Uterus (tissue), 4 donors: ENCODE measurements around the gene MARS2. TPM values are rescaled to one million over a fixed set of nuclear protein-coding genes. Genes with fewer than 3 reads are reported as not detected.

Experiments
- DNase-seq, 2 donors: peaks; one replicate each; pipeline ENCODE4 v3.0.0-alpha.2; 2019 to 2020
- H3K27ac ChIP-seq, 2 donors: fragments of 200-600 bp; sonication (generic); 1 replicate in 1 of 2; 2 replicates in 1 of 2; pipeline ENCODE4 v1.5.1; 2016 to 2018
- H3K27me3 ChIP-seq, 2 donors: fragments of 200-600 bp; sonication (generic); one replicate each; pipeline ENCODE4 v1.5.1; 2018 to 2019; ENCODE audit warnings: control low read depth in 1 of 2
- H3K36me3 ChIP-seq, 2 donors: fragments of 200-600 bp; sonication (generic); one replicate each; pipeline ENCODE4 v1.5.1; 2019; ENCODE audit warnings: control low read depth in 1 of 2
- H3K4me1 ChIP-seq, 2 donors: fragments of 200-600 bp; sonication (generic); one replicate each; pipeline ENCODE4 v1.5.1; 2018 to 2019; ENCODE audit warnings: control low read depth in 1 of 2
- H3K4me3 ChIP-seq, 2 donors: fragments of 200-600 bp; sonication (generic); 1 replicate in 1 of 2; 2 replicates in 1 of 2; pipeline ENCODE4 v1.5.1; 2018 to 2019; ENCODE audit warnings: mild to moderate bottlenecking in 1 of 2
- H3K9me3 ChIP-seq, 2 donors: fragments of 200-600 bp; sonication (generic); one replicate each; pipeline ENCODE4 v1.5.1; 2019; ENCODE audit warnings: control low read depth in 1 of 2
- POLR2A ChIP-seq, 2 donors: fragments of 450-650 bp; IDR thresholded peaks; one replicate each; pipeline ENCODE4 v1.6.1; 2016; ENCODE audit warnings: antibody characterized with exemption in 2 of 2, mild to moderate bottlenecking in 1 of 2, moderate library complexity in 1 of 2
- intact Hi-C: fragments of 100-400 bp; cut with DNase I; formaldehyde crosslinking; loops from one replicate; pipeline ENCODE4 v1.15.1; 2023; ENCODE audit warnings: low total_unique reads
- total RNA-seq, 4 donors: library from RNA; depleted of rRNA in 3 of 4; stranded (reverse); fragments of >200 nt in 3 of 4; gene quantifications; one replicate each; pipeline versions ENCODE4 v1.1.0 to v1.2.4, GENCODE V29; 2014 to 2023
- TF ChIP-seq, protein P1 (sequence below), 4 experiments: fragments of 200-600 bp in 2 of 4; fragments of 450-650 bp in 2 of 4; sonication (generic) in 2 of 4; IDR thresholded peaks; one replicate each; pipeline ENCODE4 v1.5.1; 2016 to 2019; ENCODE audit warnings: antibody characterized with exemption in 4 of 4, mild to moderate bottlenecking in 2 of 4, moderate library complexity in 1 of 4
- donor health status: DM: yes; HTN: yes; CAD: no.

MARS2 gene
- total RNA-seq, 4 donors from 2014 or later, result 4.7 to 17.9 (median 8.0) TPM; not detected in 1

DNA sequence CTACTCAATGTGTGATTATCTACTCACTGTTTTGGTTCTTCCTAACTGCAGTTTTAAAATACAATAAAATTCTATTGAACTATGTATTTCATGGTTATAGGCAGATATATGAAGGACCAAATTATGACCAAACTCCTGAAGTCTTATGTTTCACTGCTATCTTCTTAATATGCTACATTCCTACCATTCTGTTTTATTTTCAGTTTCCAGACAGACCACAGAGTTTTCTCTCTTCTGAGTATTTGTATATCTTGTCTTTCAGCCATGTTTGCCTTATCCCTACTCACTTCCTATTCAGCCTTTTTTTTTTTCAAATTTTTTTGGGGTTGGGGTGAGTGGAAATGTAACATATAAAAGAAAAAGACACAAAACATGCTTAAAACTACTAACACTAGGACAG, 36.1 kb upstream of the MARS2 start:
- no peak overlapping the region for H3K4me3 ChIP-seq
- TF ChIP-seq, protein P1, sequence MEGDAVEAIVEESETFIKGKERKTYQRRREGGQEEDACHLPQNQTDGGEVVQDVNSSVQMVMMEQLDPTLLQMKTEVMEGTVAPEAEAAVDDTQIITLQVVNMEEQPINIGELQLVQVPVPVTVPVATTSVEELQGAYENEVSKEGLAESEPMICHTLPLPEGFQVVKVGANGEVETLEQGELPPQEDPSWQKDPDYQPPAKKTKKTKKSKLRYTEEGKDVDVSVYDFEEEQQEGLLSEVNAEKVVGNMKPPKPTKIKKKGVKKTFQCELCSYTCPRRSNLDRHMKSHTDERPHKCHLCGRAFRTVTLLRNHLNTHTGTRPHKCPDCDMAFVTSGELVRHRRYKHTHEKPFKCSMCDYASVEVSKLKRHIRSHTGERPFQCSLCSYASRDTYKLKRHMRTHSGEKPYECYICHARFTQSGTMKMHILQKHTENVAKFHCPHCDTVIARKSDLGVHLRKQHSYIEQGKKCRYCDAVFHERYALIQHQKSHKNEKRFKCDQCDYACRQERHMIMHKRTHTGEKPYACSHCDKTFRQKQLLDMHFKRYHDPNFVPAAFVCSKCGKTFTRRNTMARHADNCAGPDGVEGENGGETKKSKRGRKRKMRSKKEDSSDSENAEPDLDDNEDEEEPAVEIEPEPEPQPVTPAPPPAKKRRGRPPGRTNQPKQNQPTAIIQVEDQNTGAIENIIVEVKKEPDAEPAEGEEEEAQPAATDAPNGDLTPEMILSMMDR (IDR thresholded peaks at IDR 0.05), result no peak
- H3K4me1 ChIP-seq, result no peaks in the 10 kb centered on the region
- no peaks in the 10 kb centered on the region for H3K27me3 ChIP-seq
- intact Hi-C loops, result no loop called here
- no peak for DNase-seq
- no peaks in the 10 kb centered on the region for H3K36me3 ChIP-seq
- H3K27ac ChIP-seq, result no peak overlapping the region
- peaks cover 0 to 16% of the 10 kb centered on the region in 2 donors for H3K9me3 ChIP-seq

DNA sequence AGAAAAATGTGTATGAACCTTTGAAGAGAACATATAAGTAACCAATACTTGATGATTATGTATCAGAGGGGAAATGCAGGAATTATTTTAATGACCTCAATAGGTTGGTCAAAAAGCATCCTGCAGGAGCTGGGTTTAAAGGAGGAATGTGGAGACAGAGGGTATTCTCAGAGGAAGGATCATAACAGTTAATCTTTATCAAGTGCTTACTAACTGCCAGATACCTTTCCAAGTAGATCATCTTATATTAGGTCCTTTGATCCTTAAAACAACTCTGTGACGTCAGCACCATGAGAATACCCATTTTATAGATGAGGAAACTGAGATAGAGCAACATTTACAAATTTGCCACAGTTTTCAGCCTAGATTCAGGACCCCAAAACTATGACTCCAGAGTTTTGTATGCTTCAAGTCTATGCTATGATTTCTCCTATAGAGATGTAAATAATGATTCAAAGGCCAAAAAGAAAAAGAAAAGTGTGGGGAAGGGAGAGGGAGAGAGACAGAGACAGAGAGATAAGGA, 32.7 kb upstream of the MARS2 start:
- intact Hi-C loops, result no loop called here
- no peak for TF ChIP-seq POLR2A (IDR thresholded peaks at IDR 0.05)
- TF ChIP-seq, protein P1 (IDR thresholded peaks at IDR 0.05), result no peak
- H3K9me3 ChIP-seq, result no peaks in the 10 kb centered on the region
- no peaks in the 10 kb centered on the region for H3K4me1 ChIP-seq
- no peaks in the 10 kb centered on the region for H3K27me3 ChIP-seq
- no peak overlapping the region for H3K4me3 ChIP-seq
- no peaks in the 10 kb centered on the region for H3K36me3 ChIP-seq
- H3K27ac ChIP-seq, result no peak overlapping the region
- no peak for DNase-seq

DNA sequence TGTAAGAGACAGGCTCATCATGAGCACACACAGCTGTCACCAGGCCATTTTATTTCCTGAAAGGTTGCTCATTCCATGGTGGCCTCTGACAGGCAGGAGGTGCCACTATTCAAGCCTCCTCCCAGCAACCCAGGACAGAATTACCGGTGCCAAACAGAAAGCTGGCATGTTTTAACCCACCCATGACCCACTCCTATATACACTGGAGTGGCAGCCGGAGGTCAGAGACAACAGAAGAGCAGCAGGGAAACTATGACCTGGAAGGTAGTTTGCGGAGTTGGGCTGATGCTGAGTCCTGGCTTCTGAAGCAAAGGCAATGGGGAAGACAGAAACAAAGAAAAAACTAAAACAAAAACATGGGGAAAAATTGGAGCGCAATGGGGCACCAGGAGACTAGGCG, 32.1 kb upstream of the MARS2 start:
- no peaks in the 10 kb centered on the region for H3K27me3 ChIP-seq
- no peak for TF ChIP-seq POLR2A (IDR thresholded peaks at IDR 0.05)
- TF ChIP-seq, protein P1 (IDR thresholded peaks at IDR 0.05), result no peak
- H3K4me1 ChIP-seq, result no peaks in the 10 kb centered on the region
- no peak overlapping the region for H3K4me3 ChIP-seq
- H3K27ac ChIP-seq, result peak overlapping the region in 1 of 2 donors; percentile 88
- H3K9me3 ChIP-seq, result no peaks in the 10 kb centered on the region
- no peak for DNase-seq
- intact Hi-C loops, result no loop called here
- H3K36me3 ChIP-seq, result no peaks in the 10 kb centered on the region

DNA sequence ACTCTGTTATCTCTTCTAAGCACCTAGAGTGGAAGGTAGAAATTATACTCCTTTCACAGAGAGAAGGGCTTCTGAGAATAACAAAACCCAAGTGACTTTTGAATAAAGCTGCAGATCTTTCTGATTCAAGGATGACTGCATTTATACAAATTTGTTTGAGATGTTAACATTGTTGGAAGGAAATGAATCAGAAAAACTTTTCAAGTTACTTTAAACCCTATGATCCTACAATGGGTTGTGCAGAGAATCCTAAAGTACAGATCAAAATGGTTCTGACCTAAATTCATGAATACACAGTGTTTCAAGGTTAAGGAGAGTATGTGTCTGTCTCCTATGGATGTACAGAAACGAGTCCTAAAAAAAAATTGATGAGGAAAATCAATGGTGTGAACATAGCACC, 31.6 kb upstream of the MARS2 start:
- peak overlapping the region in 1 of 2 donors; percentile 15 for H3K4me3 ChIP-seq
- no peak for TF ChIP-seq POLR2A (IDR thresholded peaks at IDR 0.05)
- TF ChIP-seq, protein P1 (IDR thresholded peaks at IDR 0.05), result no peak
- H3K27ac ChIP-seq, result peak overlapping the region in 1 of 2 donors; percentile 88

DNA sequence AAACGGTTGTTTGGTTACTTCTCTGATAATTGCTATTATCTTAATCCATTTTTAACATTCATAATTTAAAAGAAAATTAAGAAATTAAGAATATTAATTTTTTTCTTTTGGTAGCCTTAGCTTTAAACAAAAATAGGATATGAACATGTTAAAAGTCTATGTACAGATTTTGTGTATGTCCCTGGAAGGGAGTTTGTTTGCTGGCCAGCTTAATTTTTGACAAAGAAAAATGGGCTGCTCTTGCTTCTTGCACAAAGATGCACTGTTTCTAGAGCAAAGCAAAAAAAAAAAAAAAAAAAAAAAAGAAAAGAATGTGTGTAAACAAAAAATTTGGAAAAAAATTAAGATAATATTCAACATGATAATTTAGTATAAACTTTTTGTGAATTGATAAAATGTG, 31.1 kb upstream of the MARS2 start:
- Histone ChIP-seq H3K36me3 (no peaks in the 10 kb centered on the region), H3K27me3 (no peaks in the 10 kb centered on the region), H3K4me1 (no peaks in the 10 kb centered on the region), H3K9me3 (no peaks in the 10 kb centered on the region), H3K4me3 (peak overlapping the region in 1 of 2 donors; percentile 40), H3K27ac (peak overlapping the region in 1 of 2 donors; percentile 88)
- intact Hi-C loops, result no loop called here
- TF ChIP-seq, protein P1 (IDR thresholded peaks at IDR 0.05), result no peak
- TF ChIP-seq POLR2A (IDR thresholded peaks at IDR 0.05), result no peak
- no peak for DNase-seq

More for the DNA sequence above, 31.6 kb upstream of the MARS2 start:
- Histone ChIP-seq H3K27me3 (no peaks in the 10 kb centered on the region), H3K9me3 (no peaks in the 10 kb centered on the region), H3K4me1 (no peaks in the 10 kb centered on the region), H3K36me3 (no peaks in the 10 kb centered on the region)
- intact Hi-C loops, result no loop called here
- no peak for DNase-seq
